Body of pancreas (tissue), 4 donors: Measurements from ENCODE around the gene LGALS1. TPM values are rescaled to one million over a fixed set of nuclear protein-coding genes. Genes with fewer than 3 reads are reported as not detected.

ENCODE experiments used
- ATAC-seq: fragments of 150-250 bp; one replicate; pipeline ENCODE4 v1.9.1; 2016
- DNase-seq, 4 donors: peaks; one replicate each; pipeline ENCODE4 v3.0.0-alpha.2; 2019
- H3K27ac ChIP-seq, 4 donors: fragments of 200-600 bp; sonication (generic); 1 replicate in 3 of 4; 2 replicates in 1 of 4; pipeline versions ENCODE4 v1.5.1 to v1.6.1; 2016 to 2019; ENCODE audit warnings: mild to moderate bottlenecking in 1 of 4, mixed read lengths in 1 of 4, moderate library complexity in 1 of 4
- H3K27me3 ChIP-seq, 2 donors: fragments of 200-600 bp; sonication (generic); one replicate each; pipeline ENCODE4 v1.6.0; 2016; ENCODE audit warnings: mild to moderate bottlenecking in 1 of 2
- H3K36me3 ChIP-seq, 2 donors: fragments of 200-600 bp; sonication (generic); replicated peaks in 1 of 2; 2 replicates each; pipeline ENCODE4 v1.5.1; 2016; ENCODE audit warnings: low read depth in 2 of 2; ENCODE audit not compliant: insufficient read depth in 1 of 2
- H3K4me1 ChIP-seq: fragments of 200-600 bp; sonication (generic); one replicate; pipeline ENCODE4 v1.6.0; 2016
- H3K4me3 ChIP-seq, 2 donors: fragments of 200-600 bp; sonication (generic); 1 replicate in 1 of 2; 2 replicates in 1 of 2; pipeline ENCODE4 v1.5.1; 2016 to 2019
- H3K9me3 ChIP-seq, 3 donors: fragments of 200-600 bp; sonication (generic); 1 replicate in 2 of 3; 2 replicates in 1 of 3; pipeline ENCODE4 v1.5.1; 2016
- CTCF ChIP-seq, 7 experiments: fragments of 450-650 bp in 4 of 7; fragments of 200-600 bp in 3 of 7; sonication (generic) in 3 of 7; IDR thresholded peaks; one replicate each; pipeline ENCODE4 v1.5.1; 2016 to 2019; ENCODE audit warnings: antibody characterized with exemption in 7 of 7
- POLR2A ChIP-seq, 3 donors: fragments of 450-650 bp; IDR thresholded peaks; one replicate each; pipeline ENCODE4 v1.6.1; 2016; ENCODE audit warnings: antibody characterized with exemption in 3 of 3, mild to moderate bottlenecking in 2 of 3
- WGBS, 2 donors: methylation state at CpG; one replicate each; pipeline ENCODE4 v1.1.5; 2017; 5-methylcytosine and 5-hydroxymethylcytosine counted together
- intact Hi-C: fragments of 100-400 bp; cut with DNase I; formaldehyde crosslinking; loops from one replicate; pipeline ENCODE4 v1.15.1; 2023
- total RNA-seq, 2 donors: library from RNA; depleted of rRNA; stranded (reverse); fragments of >200 nt; gene quantifications; one replicate each; pipeline ENCODE4 v1.1.0, GENCODE V29; 2016

Gene LGALS1
- total RNA-seq, 2 donors from 2014 or later, result 90.3 to 325 TPM

DNA sequence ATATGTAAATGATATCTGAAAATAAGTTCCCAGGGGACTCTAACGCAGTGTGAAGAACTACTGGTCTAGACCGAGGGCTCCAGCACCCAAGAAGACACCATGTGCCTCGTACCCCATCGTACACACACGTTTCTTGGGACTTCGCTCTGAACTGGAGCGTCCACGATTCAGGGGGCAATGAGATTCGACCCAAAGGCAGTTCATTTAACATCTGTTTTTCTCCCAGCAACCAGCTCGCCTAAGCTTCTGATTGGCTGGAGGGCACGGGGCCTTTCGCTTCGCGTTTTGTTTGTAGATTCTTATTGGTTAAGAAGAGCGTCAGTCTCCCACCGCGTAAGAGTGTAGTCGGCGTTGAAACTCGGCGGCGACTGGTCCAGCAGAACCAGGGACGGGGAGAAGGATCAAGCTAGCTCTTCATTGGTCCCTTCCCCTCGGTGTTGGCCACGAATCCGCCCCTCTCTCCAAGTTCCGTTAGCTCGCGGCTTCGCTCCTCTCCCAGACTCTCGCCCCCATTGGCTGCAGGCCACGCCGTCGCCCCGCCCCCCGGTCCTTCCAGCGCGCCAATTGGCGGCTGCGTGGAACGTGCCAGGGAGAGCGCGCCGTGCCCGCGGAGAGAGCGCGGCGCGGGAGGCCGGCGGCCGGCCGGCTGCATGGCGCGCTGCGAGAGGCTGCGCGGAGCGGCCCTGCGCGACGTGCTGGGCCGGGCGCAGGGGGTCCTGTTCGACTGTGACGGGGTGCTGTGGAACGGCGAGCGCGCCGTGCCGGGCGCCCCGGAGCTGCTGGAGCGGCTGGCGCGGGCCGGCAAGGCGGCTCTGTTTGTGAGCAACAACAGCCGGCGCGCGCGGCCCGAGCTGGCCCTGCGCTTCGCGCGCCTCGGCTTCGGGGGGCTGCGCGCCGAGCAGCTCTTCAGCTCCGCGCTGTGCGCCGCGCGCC lies 17.0 kb upstream of the LGALS1 start, which contains the start of gene PDXP:
Gene PDXP (plus strand): TSS at position 591 of the 933 bp plus-strand sequence. CDS start 60 bp downstream, at position 651.
- Histone ChIP-seq H3K4me1 (peaks cover 31% of the 10 kb centered on the region), H3K4me3 (peak within 1 kb of the TSS; percentile 21 to 28), H3K27me3 (no peaks in the 10 kb centered on the region), H3K9me3 (no peaks in the 10 kb centered on the region), H3K27ac (peak within 1 kb of the TSS; percentile 44 to 81 (median 64)), H3K36me3 (no peaks in the 10 kb centered on the region)
- TF ChIP-seq CTCF (IDR thresholded peaks at IDR 0.05) (peak in 1 of 7 experiments; percentile 18), POLR2A (IDR thresholded peaks at IDR 0.05) (peak in 2 of 3 donors; percentile 30 to 46)
- 0 to 6% methylated on average over 8 to 61 of the region's 101 CpGs for WGBS, 2 donors
- ATAC-seq, result peak; percentile 96
- peak; percentile 99 for DNase-seq
- intact Hi-C loops, result no loop called here

- intact Hi-C loops, result no loop called here
- ATAC-seq, result peak; percentile 14
- H3K27me3 ChIP-seq, result no peaks in the 10 kb centered on the region
- H3K9me3 ChIP-seq, result no peaks in the 10 kb centered on the region
- H3K36me3 ChIP-seq, result no peaks in the 10 kb centered on the region
- H3K4me3 ChIP-seq, result peak overlapping the region; percentile 21 to 28
- peaks cover 31% of the 10 kb centered on the region for H3K4me1 ChIP-seq
- H3K27ac ChIP-seq, result peak overlapping the region in 3 of 4 donors; percentile 30 to 81 (median 78)
- TF ChIP-seq POLR2A (IDR thresholded peaks at IDR 0.05) (peak in 1 of 3 donors; percentile 20), CTCF (IDR thresholded peaks at IDR 0.05) (no peak)
- DNase-seq, result peak; percentile 57 to 71 (median 62)
- WGBS, 2 donors, result 2 to 5% methylated on average over 11 to 39 of the region's 68 CpGs
Measured at GRCh38 chr22:37659066-37659896, 16.2 kb upstream of the LGALS1 start.

- H3K27me3 ChIP-seq, result no peaks in the 10 kb centered on the region
- H3K36me3 ChIP-seq, result no peaks in the 10 kb centered on the region
- intact Hi-C loops, result no loop called here
- 57% methylated on average over 10 to 14 of the region's 14 CpGs for WGBS, 2 donors
- H3K27ac ChIP-seq, result peak overlapping the region in 3 of 4 donors; percentile 30 to 81 (median 52)
- ATAC-seq (no peak), DNase-seq (no peak)
- H3K9me3 ChIP-seq, result no peaks in the 10 kb centered on the region
- H3K4me3 ChIP-seq, result no peak overlapping the region
- peaks cover 31% of the 10 kb centered on the region for H3K4me1 ChIP-seq
- TF ChIP-seq CTCF (IDR thresholded peaks at IDR 0.05), result no peak
- no peak for TF ChIP-seq POLR2A (IDR thresholded peaks at IDR 0.05)
Measured at GRCh38 chr22:37659897-37660708, 15.3 kb upstream of the LGALS1 start.

DNA sequence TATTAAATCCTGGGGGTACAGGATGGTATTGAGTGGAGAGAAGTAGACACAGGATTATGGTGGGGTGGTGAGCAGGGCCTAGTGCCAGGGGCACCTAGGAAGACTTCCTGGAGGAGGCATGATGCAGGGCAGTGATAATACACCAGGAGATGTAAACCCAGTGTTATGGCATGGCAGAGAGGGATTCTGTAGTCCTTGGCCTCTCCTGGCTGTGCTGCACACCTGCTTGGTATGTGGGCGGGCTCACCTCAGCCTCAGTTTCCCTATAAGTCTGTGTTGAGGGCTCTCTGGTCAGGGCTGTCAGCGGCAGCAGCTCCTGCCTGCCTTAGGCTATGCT lies 14.8 kb upstream of the LGALS1 start:
- no peak for ATAC-seq

More for the DNA sequence above, 14.8 kb upstream of the LGALS1 start:
- H3K4me1 ChIP-seq, result peaks cover 31% of the 10 kb centered on the region
- H3K27me3 ChIP-seq, result no peaks in the 10 kb centered on the region
- WGBS, 2 donors, result 60 to 75% methylated on average over 2 of the region's 2 CpGs
- no peak for DNase-seq
- H3K36me3 ChIP-seq, result no peaks in the 10 kb centered on the region
- no peaks in the 10 kb centered on the region for H3K9me3 ChIP-seq
- TF ChIP-seq CTCF (IDR thresholded peaks at IDR 0.05) (no peak), POLR2A (IDR thresholded peaks at IDR 0.05) (no peak)
- no peak overlapping the region for H3K4me3 ChIP-seq
- intact Hi-C loops, result no loop called here
- H3K27ac ChIP-seq, result peak overlapping the region; percentile 5 to 81 (median 38)
